ENCODE data around the gene FYN.
A peak's percentile ranks its signal among the peaks of the same experiment; 100 is the strongest.

FYN gene

DNA sequence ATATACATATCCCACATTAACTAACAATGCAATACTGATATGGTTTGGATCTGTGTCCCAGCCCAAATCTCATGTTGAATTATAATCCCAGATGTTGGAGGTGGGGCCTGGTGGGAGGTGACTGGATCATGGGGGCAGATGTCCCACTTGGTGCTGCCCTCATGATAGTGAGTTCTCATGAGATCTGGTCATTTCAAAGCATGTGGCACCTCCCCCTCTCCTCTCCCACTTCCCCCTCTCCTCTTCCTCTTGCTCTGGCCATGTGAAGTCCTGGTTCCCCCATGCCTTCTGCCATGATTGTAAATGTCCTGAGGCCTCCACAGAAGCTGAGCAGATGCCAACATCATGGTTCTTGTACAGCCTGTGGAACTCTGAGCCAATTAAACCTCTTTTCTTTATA is 71.2 kb downstream of the FYN start:
- no peak overlapping the region for H3K4me3 ChIP-seq (replicated peaks; ENCODE audit: low read depth, low read length)
- TF ChIP-seq, protein P1, sequence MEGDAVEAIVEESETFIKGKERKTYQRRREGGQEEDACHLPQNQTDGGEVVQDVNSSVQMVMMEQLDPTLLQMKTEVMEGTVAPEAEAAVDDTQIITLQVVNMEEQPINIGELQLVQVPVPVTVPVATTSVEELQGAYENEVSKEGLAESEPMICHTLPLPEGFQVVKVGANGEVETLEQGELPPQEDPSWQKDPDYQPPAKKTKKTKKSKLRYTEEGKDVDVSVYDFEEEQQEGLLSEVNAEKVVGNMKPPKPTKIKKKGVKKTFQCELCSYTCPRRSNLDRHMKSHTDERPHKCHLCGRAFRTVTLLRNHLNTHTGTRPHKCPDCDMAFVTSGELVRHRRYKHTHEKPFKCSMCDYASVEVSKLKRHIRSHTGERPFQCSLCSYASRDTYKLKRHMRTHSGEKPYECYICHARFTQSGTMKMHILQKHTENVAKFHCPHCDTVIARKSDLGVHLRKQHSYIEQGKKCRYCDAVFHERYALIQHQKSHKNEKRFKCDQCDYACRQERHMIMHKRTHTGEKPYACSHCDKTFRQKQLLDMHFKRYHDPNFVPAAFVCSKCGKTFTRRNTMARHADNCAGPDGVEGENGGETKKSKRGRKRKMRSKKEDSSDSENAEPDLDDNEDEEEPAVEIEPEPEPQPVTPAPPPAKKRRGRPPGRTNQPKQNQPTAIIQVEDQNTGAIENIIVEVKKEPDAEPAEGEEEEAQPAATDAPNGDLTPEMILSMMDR (IDR thresholded peaks at IDR 0.05; ENCODE audit: low read depth, low read length, missing control alignments): no peak
- DNase-seq (ENCODE audit: extremely low read depth, low read depth): no peak

DNA sequence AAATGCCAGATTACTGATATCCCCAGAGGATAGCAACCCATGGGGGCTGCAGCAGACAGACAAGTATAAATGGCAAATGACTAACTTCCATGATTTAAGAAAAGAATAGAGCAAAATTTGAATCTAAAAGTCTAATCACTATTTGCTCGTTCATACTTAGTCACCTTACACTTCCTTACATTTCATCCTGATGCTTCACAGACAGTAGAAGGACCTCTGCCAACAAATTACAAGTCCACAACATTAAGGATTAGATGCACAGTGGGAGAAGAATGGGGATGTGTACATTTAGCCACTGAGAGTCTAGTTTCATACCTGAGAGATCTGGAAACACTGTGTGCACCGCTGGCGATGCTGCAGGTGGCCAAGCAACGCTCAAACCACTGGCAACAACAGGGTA is 72.4 kb downstream of the FYN start:
- H3K4me3 ChIP-seq (replicated peaks; ENCODE audit: low read depth, low read length): no peak overlapping the region
- no peak for DNase-seq (ENCODE audit: extremely low read depth, low read depth)
- TF ChIP-seq, protein P1 (IDR thresholded peaks at IDR 0.05; ENCODE audit: low read depth, low read length, missing control alignments): no peak

DNA sequence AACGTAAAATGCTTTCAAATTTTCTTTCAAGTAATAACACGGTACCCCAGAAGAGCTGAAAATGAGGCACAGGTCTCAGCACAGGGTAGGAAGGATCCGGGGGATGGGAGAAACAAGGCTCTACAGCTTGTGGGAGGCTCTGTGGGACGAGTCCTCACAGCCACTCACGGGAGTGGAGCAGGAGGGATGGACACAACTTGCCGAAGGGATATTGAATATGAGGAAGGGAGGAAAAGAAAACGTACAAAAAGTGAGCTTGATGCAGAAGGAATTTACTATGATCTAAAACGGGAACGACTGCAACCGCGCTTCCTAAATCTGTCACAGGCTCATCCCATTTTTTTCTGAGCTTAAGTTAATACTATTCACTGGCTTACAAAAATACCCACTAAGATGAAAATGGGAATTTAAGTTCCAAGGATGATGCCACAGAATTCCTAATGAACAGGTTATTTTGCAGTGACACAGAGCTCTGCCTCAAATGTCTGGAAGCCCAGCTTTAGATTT is 72.9 kb downstream of the FYN start:
- TF ChIP-seq, protein P1 (IDR thresholded peaks at IDR 0.05; ENCODE audit: low read depth, low read length, missing control alignments): no peak
- no peak overlapping the region for H3K4me3 ChIP-seq (replicated peaks; ENCODE audit: low read depth, low read length)
- no peak for DNase-seq (ENCODE audit: extremely low read depth, low read depth)

DNA sequence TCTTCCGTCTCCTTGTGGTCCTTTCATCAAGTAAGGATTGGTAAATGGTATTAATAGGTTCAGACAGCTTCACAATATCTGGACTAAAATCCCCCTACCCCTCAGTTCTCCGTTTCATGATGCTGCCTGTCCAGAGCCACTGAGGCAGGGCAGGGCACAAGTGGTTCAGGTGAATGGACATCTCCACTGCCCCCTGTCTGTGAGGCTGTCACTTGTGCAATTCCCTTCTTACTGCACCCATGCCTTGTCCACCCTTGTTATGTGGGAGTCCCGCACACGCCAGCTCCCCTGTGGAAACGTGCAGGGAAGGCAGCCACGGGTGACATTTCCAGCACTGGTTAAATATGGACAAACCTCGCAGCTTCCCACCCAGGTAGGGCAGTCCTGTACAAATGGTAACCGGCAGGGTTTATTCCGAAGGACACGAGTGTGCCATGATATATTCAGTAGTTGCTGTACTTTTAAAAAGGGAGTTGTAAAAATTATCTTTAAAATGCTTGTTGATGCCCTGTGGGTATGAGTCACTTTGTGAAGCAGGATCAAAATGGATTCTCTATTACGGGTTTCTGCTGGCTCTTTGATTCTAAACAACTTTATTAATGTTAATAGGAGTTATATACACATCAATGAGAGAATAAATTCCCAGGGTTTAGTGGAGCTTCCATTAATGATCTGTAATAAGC is 73.5 kb downstream of the FYN start:
- no peak for DNase-seq (ENCODE audit: extremely low read depth, low read depth)

DNA sequence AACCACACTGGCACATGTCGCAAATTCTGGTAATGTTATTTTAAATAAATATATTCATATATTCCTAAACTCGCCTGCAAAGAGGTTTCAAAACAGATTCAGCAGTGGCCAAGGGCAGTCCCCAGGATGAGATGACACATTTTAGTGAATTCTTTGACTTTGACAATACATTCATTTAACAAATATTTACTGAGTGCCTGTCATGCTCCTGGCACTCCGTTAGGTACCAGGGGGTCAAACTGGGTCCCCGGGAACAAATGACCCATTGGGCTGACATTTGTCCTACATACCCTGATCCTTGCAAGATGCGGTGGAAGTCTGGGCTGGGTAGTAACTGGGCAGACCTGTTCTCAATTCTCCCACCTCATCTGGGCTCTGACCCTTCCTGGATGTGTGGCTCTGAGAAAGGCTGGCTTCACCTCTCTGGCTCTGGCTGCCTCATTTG is 74.9 kb downstream of the FYN start:
- H3K4me3 ChIP-seq (replicated peaks; ENCODE audit: low read depth, low read length): no peak overlapping the region
- no peak for DNase-seq (ENCODE audit: extremely low read depth, low read depth)

More for the DNA sequence above, 73.5 kb downstream of the FYN start:
- H3K4me3 ChIP-seq (replicated peaks; ENCODE audit: low read depth, low read length): no peak overlapping the region
- TF ChIP-seq, protein P1 (IDR thresholded peaks at IDR 0.05; ENCODE audit: low read depth, low read length, missing control alignments): peak; percentile 6

DNA sequence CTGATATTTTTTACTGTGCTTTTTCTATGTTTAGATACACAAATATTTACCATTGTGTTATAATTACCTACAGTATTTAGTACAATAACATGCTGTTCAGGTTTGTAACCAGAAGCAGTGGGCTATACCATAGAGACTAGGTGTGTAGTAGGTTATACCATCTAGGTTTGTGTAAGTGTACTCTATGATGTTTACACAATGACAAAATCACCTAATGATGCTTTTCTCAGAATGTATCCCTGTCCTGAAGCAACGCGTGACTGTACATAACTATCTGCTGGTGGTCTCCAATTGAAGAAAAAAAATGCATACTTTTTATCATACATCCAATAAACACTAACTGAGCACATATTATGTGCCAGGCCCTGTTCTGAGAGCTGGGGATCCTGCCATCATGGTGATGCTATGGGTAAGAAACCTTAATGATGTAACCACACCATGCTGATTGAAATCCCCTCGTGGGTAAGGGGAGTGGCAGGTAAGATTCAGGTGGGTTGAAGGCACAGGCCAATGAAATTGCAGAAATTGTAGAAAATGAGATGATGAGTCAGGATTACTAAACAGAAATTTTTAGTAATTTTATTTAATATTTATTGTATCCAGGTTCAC is 76.8 kb downstream of the FYN start:
- TF ChIP-seq, protein P1 (IDR thresholded peaks at IDR 0.05; ENCODE audit: low read depth, low read length, missing control alignments): no peak
- DNase-seq (ENCODE audit: extremely low read depth, low read depth): no peak
- no peak overlapping the region for H3K4me3 ChIP-seq (replicated peaks; ENCODE audit: low read depth, low read length)

More for the DNA sequence above, 74.9 kb downstream of the FYN start:
- TF ChIP-seq, protein P1 (IDR thresholded peaks at IDR 0.05; ENCODE audit: low read depth, low read length, missing control alignments): no peak
